Right lung (tissue), 5 donors: Measurements from ENCODE around the gene UBR3. TPM values are rescaled to one million over a fixed set of nuclear protein-coding genes. Genes with fewer than 3 reads are reported as not detected.

Experiments used
- DNase-seq, 2 donors: peaks; one replicate each; pipeline ENCODE4 v3.0.0-alpha.2; 2013
- polyA plus RNA-seq, 5 donors: library from polyadenylated mRNA; unstranded; fragments of 120-200 nt; gene quantifications; one replicate each; pipeline versions ENCODE4 v1.2.1 to v1.2.3, GENCODE V29; 2013; ENCODE audit warnings: inconsistent platforms in 1 of 5, low replicate concordance in 1 of 5; ENCODE audit not compliant: insufficient read length in 5 of 5, insufficient read depth in 1 of 5

UBR3 gene
- polyA plus RNA-seq, 5 donors, result 31.7 to 50.9 (median 44.4) TPM

DNA sequence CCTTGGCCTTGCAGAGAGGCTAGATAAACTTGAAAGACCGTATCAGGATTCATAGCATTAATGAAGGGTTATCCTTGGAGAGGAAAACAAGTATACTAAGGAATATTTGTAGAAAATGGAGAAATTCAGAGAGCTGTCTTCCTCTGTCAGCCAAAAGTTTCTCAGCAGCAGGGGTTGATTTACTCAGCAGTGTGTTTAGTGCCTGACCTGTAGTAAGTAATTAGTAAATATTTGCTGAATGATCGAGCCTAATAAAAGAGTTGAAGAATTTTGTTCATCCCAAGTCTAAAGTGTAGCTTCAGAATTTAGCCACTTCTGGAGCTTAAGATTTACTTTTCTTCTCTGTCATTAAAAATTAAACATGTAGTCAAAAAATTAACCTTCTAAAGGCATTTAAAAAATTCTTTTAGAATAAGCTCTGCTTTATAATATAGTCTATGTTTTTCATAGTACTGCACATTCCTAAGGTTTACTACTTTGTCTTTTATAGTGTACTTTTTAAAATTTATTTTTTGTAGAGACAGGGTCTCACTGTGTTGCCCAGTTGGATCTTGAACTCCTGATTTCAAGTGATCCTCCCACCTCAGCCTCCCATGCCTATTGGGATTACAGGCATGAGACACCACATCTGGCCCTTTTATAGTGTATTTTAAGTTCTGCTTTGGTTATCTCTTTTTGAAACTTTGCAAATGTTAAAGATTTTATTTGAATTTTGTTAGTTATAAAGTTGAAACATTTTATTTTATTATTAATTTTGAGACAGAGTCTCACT is 212.3 kb downstream of the UBR3 start:
- no peak for DNase-seq

DNA sequence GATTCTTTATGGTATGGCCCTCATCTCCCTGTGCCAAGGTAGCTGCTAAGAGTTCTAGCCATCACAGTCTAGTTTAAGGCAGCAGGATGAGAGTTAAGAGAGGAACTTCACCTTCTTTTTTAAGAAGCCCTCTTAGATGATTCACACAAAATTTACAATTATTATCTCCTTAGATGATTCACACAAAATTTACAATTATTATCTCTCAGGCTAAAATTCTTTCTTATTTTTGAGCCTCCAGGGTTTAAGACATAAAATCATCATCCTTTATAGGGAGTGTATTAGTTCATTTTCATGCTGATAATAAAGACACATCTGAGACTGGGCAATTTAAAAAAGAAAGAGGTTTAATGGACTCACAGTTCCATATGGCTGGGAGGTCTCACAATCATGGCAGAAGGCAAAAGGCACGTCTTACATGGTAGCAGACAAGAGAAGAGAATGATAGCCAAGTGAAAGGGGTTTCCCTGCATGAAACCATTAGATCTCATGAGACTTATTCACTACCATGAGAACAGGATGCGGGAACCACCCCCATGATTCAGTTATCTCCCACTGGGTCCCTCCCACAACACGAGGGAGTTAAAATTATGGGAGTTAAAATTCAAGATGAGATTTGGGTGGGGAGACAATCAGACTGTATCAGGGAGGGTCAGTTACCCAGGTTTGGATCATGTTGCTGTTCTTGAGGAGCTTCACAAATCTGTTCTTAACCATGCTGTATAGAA is 217.7 kb downstream of the UBR3 start:
- no peak for DNase-seq

- DNase-seq, result no peak
Measured at GRCh38 chr2:170047331-170048065, 220.2 kb downstream of the UBR3 start.

- no peak for DNase-seq
Measured at GRCh38 chr2:170052151-170052550, 224.9 kb downstream of the UBR3 start.

DNA sequence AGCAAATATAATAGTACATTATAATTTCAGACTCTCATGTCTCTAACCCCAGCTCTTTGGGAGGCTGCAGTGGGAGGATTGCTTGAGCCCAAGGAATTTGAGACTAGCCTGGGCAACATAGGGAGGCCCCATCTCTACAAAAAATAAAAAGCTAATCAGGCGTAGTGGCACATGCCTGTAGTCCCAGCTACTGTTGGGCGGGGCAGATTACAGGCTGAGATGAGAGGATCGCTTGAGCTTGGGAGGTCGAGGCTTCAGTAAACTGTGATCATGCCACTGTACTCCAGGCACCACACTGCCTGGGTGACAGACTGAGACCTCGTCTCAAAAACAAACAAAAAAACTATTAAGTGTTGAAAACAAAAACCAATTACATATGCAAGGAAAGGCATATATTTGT is 227.7 kb downstream of the UBR3 start:
- no peak for DNase-seq

DNA sequence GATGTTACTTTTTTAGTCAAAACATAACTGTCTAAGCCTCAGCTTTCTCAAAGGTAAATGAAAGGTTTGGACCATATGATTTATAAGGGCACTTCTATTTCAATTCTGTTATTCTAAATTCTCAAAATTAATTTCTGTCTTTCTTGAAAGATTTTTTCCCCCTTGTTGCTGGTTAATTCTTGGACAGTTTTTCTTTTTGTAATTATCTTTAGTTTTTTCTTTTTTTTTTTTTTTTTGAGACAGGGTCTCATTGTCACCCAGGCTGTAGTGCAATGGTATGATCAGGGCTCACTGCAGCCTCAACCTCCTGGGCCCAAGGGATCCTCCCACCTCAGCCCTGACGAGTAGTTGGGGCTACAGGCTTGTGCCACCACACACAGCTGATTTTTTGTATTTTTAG is 229.6 kb downstream of the UBR3 start:
- no peak for DNase-seq

DNA sequence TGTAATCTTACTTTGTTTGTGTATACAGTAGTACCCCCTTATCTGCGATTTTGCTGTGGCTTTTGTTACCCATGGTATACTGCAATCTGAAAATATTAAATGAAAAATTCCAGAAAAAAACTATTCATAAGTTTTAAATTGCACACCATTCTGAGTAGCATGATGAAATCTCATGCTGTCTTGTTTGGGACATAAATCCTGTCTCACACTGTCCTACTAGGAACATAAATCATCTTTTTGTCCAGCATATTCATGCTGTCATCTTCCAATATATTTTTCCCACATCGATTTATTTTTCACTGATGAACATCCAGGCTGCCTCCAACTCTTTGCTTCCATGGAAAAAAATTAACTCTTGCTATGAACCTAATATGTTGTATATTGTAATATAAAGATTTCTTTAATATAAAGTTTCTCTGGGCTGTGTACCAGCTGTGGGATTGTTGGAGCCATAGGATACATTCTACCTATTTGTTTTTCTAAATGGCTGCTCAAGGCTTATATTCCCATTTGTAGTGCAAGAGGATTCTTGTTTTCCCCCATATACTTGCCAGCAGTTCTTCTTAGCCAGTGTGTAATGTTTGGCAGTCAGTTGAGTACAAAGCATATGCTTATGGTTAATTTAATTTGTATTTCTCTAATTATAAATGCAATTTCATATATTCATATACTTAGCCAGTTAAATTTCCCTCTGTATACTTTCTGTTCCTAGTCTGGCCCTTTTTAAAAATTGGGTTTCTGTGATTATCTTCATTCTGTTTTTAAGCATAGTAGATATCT is 236.4 kb downstream of the UBR3 start:
- DNase-seq, result no peak

DNA sequence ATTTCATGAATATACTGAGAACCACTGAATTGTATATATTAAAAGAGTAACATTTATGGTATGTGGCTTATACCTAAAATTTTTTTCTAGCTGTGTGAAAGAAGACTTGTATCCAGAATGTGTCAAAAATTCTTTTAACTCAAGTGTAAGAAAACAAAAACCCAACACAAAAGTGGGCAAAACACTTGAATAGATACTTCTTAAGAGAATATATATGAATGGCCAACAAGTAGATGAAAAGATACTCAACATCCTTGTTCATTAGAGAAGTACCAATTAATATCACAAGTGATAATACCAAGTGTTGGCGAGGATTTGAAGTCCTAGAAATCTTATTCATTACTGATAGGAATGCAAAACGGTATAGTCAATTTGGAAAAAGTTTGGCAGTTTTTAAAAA is 243.5 kb downstream of the UBR3 start:
- no peak for DNase-seq

DNA sequence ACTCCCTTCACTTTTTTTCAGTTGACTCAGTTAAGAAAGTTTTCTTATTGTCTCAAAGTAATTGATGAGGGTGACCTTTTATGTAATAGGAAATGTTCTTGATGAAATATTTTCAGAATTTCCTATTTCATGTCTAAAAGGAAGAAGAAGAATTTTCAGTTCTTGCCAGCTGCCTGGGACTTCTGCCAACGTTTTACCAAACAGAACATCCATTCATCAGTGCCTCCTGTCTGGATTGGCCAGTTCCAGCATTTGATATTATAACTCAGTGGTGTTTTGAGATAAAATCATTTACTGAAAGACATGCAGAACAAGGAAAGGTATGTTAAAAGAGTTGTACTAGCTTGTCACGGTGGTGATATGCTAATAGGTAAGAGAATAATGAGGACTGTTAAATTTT is 246.0 kb downstream of the UBR3 start:
- DNase-seq, result peak in 1 of 2 donors; percentile 11

DNA sequence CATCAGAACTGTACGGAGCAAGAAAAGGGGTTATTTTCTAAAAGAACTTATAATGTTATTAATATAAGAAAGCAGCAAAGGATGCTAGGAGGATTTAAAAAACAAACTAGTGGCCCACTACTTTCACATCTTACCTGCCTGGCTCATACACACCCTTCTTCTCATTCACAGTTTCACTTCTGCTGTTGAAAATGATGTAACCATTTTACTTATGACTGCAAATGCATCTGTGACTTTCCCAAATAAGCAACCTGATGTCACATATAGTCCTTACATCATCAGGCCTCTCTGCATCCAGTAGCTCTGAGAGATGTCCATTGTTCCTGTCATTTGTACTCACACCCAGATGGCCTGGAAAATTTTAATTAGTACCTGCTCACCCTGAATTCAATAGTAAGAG is 248.9 kb downstream of the UBR3 start:
- DNase-seq, result no peak

GRCh38 chr2:170077830-170078569 is 250.7 kb downstream of the UBR3 start:
- DNase-seq, result no peak

- no peak for DNase-seq
Measured at GRCh38 chr2:170084820-170085491, 257.7 kb downstream of the UBR3 start.

DNA sequence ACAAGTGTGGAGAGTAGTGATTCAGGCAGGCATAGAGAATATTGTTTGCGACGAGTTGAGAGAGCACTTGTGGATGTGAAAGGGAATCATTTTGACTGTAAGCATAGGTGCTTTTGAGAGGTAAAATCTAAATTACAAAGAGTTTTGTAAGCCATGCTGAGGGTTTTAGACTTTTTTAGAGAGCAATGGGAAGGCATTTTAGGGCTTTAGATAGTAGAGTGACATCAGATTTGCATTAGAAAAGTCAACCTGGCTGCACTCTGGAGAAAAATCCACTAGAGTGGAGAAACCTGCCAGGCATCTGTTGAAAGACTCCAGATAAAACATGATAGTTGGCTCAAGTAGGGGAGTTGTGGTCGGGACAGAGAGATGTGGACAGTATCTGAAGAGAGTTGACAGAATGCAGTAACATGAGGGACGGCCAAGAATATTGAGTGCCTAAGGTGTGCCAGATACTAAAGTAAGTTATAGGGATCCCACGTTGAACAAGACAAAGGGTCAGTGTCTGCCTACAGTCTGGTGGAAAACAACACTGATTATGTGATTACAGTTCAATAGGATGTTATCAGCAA is 258.9 kb downstream of the UBR3 start:
- no peak for DNase-seq

GRCh38 chr2:170086751-170087412 is 259.6 kb downstream of the UBR3 start:
- DNase-seq, result no peak

GRCh38 chr2:170087413-170087793 is 260.1 kb downstream of the UBR3 start:
- DNase-seq, result no peak

- DNase-seq, result peak; percentile 20 to 38
Measured at GRCh38 chr2:170088776-170089175, 261.5 kb downstream of the UBR3 start.

GRCh38 chr2:170090229-170090628 is 263.0 kb downstream of the UBR3 start:
- DNase-seq, result no peak

GRCh38 chr2:170091436-170091835 is 264.2 kb downstream of the UBR3 start:
- no peak for DNase-seq

GRCh38 chr2:170092436-170093060 is 265.3 kb downstream of the UBR3 start:
- DNase-seq, result no peak
